Thyroid gland (tissue), 4 donors: ENCODE data around the gene RARRES2.
"Not testable (repeated sequence)": the region's sequence is repeated elsewhere in the genome, so short reads cannot be mapped to it uniquely, and the experiment has no call there.

Experiments used
- CTCF ChIP-seq, 6 experiments: fragments of 200-600 bp in 3 of 6; fragments of 450-650 bp in 3 of 6; sonication (generic) in 3 of 6; IDR thresholded peaks; one replicate each; pipeline ENCODE4 v1.5.1; 2016 to 2019; ENCODE audit warnings: antibody characterized with exemption in 6 of 6, mild to moderate bottlenecking in 2 of 6, inconsistent platforms in 1 of 6, moderate library complexity in 1 of 6
- POLR2A ChIP-seq, 2 donors: fragments of 450-650 bp; IDR thresholded peaks; one replicate each; pipeline ENCODE4 v1.6.1; 2017; ENCODE audit warnings: antibody characterized with exemption in 2 of 2, mild to moderate bottlenecking in 2 of 2, moderate library complexity in 1 of 2

DNA sequence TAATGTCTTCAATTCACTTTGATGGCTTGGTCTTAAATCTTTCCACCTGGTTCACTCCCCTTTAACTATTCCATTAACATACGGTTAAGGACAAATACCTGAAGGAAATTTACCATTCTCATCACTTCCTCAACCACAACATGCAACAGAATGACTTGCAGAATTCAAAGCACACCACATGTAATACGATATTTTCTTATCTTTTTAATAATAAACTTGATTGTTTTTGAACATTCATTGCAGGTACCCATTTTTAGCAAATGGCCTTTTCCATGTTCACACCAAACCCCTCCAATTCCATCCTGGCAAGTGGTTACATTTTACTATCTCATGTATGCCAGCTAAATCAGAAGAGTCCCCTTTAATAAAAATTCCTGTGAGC lies 35.5 kb downstream of the RARRES2 start:
- TF ChIP-seq CTCF, POLR2A (IDR thresholded peaks at IDR 0.05): not testable (repeated sequence)
